ENCODE data around the gene ANAPC13. TPM values are rescaled to one million over a fixed set of nuclear protein-coding genes. Genes with fewer than 3 reads are reported as not detected.

The ANAPC13 gene
- total and polyA plus RNA-seq, 10 of the 15 experiments (the other 5 are each of a cell fraction or from before 2014, with no cell fraction given) = 34.9 to 139 (median 83.0) TPM

GRCh38 chr3:134428401-134428800, 57.4 kb downstream of the ANAPC13 start:
- no peaks in the 10 kb centered on the region; a peak in 1 of 4 replicates for H3K27me3 ChIP-seq (replicated peaks in 1 of 2; ENCODE audit: control insufficient read depth in 2 of 2, insufficient read depth in 2 of 2, low read length in 1 of 2)
- POLR2A ChIA-PET = no interaction called here
- H3K79me2 ChIP-seq (ENCODE audit: control insufficient read depth, insufficient read depth, low read length) = no peaks in the 10 kb centered on the region
- intact Hi-C loops (cut with micrococcal nuclease; ENCODE audit: unreplicated experiment) = no loop called here
- no peaks in the 10 kb centered on the region for H3K4me1 ChIP-seq (ENCODE audit: control insufficient read depth, insufficient read depth, low read length)
- H3K27ac ChIP-seq (ENCODE audit: control insufficient read depth, insufficient read depth) = no peak overlapping the region
- DNase-seq (ENCODE audit: low read depth, low spot score) = no peak
- TF ChIP-seq, protein P1, sequence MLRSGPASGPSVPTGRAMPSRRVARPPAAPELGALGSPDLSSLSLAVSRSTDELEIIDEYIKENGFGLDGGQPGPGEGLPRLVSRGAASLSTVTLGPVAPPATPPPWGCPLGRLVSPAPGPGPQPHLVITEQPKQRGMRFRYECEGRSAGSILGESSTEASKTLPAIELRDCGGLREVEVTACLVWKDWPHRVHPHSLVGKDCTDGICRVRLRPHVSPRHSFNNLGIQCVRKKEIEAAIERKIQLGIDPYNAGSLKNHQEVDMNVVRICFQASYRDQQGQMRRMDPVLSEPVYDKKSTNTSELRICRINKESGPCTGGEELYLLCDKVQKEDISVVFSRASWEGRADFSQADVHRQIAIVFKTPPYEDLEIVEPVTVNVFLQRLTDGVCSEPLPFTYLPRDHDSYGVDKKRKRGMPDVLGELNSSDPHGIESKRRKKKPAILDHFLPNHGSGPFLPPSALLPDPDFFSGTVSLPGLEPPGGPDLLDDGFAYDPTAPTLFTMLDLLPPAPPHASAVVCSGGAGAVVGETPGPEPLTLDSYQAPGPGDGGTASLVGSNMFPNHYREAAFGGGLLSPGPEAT (IDR thresholded peaks at IDR 0.05; ENCODE audit: low read depth) = no peak
- TF ChIP-seq FOXK2 (IDR thresholded peaks at IDR 0.05) (no peak), ZSCAN29 (IDR thresholded peaks at IDR 0.05) (no peak), SPI1 (IDR thresholded peaks at IDR 0.05; ENCODE audit: borderline replicate concordance, insufficient read depth, low read depth, low read length) (no peak), POLR2AphosphoS5 (IDR thresholded peaks at IDR 0.05; ENCODE audit: low read length) (no peak), RFX5 (IDR thresholded peaks at IDR 0.05; ENCODE audit: low read depth, low read length) (no peak), HDAC2 (IDR thresholded peaks at IDR 0.05) (no peak)
- H3K9ac ChIP-seq (ENCODE audit: control insufficient read depth, insufficient read depth, low read length) = no peak overlapping the region
- H3K36me3 ChIP-seq (ENCODE audit: control insufficient read depth in 2 of 2, insufficient read depth in 2 of 2, low read length in 1 of 2) = no peaks in the 10 kb centered on the region
- ATAC-seq = no peak
- H3K9me3 ChIP-seq (replicated peaks; ENCODE audit: control insufficient read depth, insufficient read depth, low read length) = no peaks in the 10 kb centered on the region
- no TSS peak for BruUV-seq (replicated peaks)
- SMC1A ChIA-PET (ENCODE audit: uncharacterized antibody, unreplicated experiment) = no interaction called here
- no peak overlapping the region for H2AFZ ChIP-seq (ENCODE audit: control insufficient read depth, low read depth, low read length)
- in situ Hi-C loops (cut with MboI) = no loop called here
- H3K4me3 ChIP-seq = no peak overlapping the region
- CTCF ChIA-PET = interaction anchor here (0.8 kb wide), 1 partner anchor 45 kb away, joined by 3 read pairs; no protein-coding TSS in a partner anchor
- RAD21 ChIA-PET (ENCODE audit: unreplicated experiment) = no interaction called here
- FAIRE-seq = no peak
- H3K4me2 ChIP-seq (ENCODE audit: control insufficient read depth, insufficient read depth) = no peak overlapping the region
- 19% methylated on average over 4 of the region's 4 CpGs for WGBS (ENCODE audit: insufficient coverage, insufficient replicate concordance, low lambda C conversion rate, missing lambda C conversion rate)
- no peaks in the 10 kb centered on the region for H4K20me1 ChIP-seq (ENCODE audit: control insufficient read depth, insufficient read depth)

Other genes with a start within 250 kb of the ANAPC13 start
- 15.2 and 17.5 TPM in 2 replicates for gene RYK, start 235.1 kb downstream of the ANAPC13 start, total RNA-seq (2014; rRNA removed)
- gene RYK, start 235.1 kb downstream of the ANAPC13 start, total RNA-seq (2014; rRNA removed; fragmentation: Illumina TruSeq; extraction: Trizol) = 16.3 and 17.5 TPM in 2 replicates
- 9.0 and 10.5 TPM in 2 replicates for gene RYK, start 235.1 kb downstream of the ANAPC13 start, total RNA-seq (2021)
- gene RYK, start 235.1 kb downstream of the ANAPC13 start, polyA plus RNA-seq (2011; rRNA removed) = 25.1 and 31.5 TPM in 2 replicates
- 14.7 and 20.3 TPM in 2 replicates for gene RYK, start 235.1 kb downstream of the ANAPC13 start, polyA plus RNA-seq (2014; fragmentation: Illumina TruSeq; extraction: Trizol)
- 1 to 10 TPM; 3.4 to 4.3 TPM for gene RYK, start 235.1 kb downstream of the ANAPC13 start, polyA plus RNA-seq (2014; fragmentation: Nextera tagmentation; extraction: Ambion mirVana)
- gene RYK, start 235.1 kb downstream of the ANAPC13 start, polyA plus RNA-seq (2014; rRNA removed) = 11.6 and 11.7 TPM in 2 replicates
- gene RYK, start 235.1 kb downstream of the ANAPC13 start, polyA plus RNA-seq (2016; fragmentation: Nextera tagmentation; extraction: Ambion mirVana) = 1 to 10 TPM; 2.0 to 4.7 TPM
- not detected in 2 replicates for gene AMOTL2, start 111.5 kb downstream of the ANAPC13 start, total RNA-seq (2014; rRNA removed)
- gene AMOTL2, start 111.5 kb downstream of the ANAPC13 start, total RNA-seq (2014; rRNA removed; fragmentation: Illumina TruSeq; extraction: Trizol) = not detected in 2 replicates
- 0.32 and 0.33 TPM in 2 replicates for gene AMOTL2, start 111.5 kb downstream of the ANAPC13 start, total RNA-seq (2021)
- gene AMOTL2, start 111.5 kb downstream of the ANAPC13 start, polyA plus RNA-seq (2011; rRNA removed) = not detected in 2 replicates
- gene AMOTL2, start 111.5 kb downstream of the ANAPC13 start, polyA plus RNA-seq (2014; fragmentation: Illumina TruSeq; extraction: Trizol) = not detected in 2 replicates
- gene AMOTL2, start 111.5 kb downstream of the ANAPC13 start, polyA plus RNA-seq (2014; fragmentation: Nextera tagmentation; extraction: Ambion mirVana) = not detected
- not detected in 2 replicates for gene AMOTL2, start 111.5 kb downstream of the ANAPC13 start, polyA plus RNA-seq (2014; rRNA removed)
- under 1 TPM in 1 of 2 experiments, not detected in 1; 0.20 TPM for gene AMOTL2, start 111.5 kb downstream of the ANAPC13 start, polyA plus RNA-seq (2016; fragmentation: Nextera tagmentation; extraction: Ambion mirVana)
- 24.1 and 27.7 TPM in 2 replicates for gene CEP63, start 72 bp upstream of the ANAPC13 start, total RNA-seq (2014; rRNA removed)
- gene CEP63, start 72 bp upstream of the ANAPC13 start, total RNA-seq (2014; rRNA removed; fragmentation: Illumina TruSeq; extraction: Trizol) = 36.4 and 36.8 TPM in 2 replicates
- gene CEP63, start 72 bp upstream of the ANAPC13 start, total RNA-seq (2021) = 25.5 and 25.9 TPM in 2 replicates
- gene CEP63, start 72 bp upstream of the ANAPC13 start, polyA plus RNA-seq (2011; rRNA removed) = 15.9 and 29.1 TPM in 2 replicates
- 36.9 and 51.1 TPM in 2 replicates for gene CEP63, start 72 bp upstream of the ANAPC13 start, polyA plus RNA-seq (2014; fragmentation: Illumina TruSeq; extraction: Trizol)
- gene CEP63, start 72 bp upstream of the ANAPC13 start, polyA plus RNA-seq (2014; fragmentation: Nextera tagmentation; extraction: Ambion mirVana) = 10 to 100 TPM; 14.0 to 16.4 TPM
- 25.6 and 27.9 TPM in 2 replicates for gene CEP63, start 72 bp upstream of the ANAPC13 start, polyA plus RNA-seq (2014; rRNA removed)
- 10 to 100 TPM; 33.8 to 36.2 TPM for gene CEP63, start 72 bp upstream of the ANAPC13 start, polyA plus RNA-seq (2016; fragmentation: Nextera tagmentation; extraction: Ambion mirVana)
- not detected in 2 replicates for gene KY, start 165.0 kb upstream of the ANAPC13 start, total RNA-seq (2014; rRNA removed)
- gene KY, start 165.0 kb upstream of the ANAPC13 start, total RNA-seq (2014; rRNA removed; fragmentation: Illumina TruSeq; extraction: Trizol) = not detected in 2 replicates
- gene KY, start 165.0 kb upstream of the ANAPC13 start, total RNA-seq (2021) = not detected in 2 replicates
- 0.04 TPM in 2 replicates for gene KY, start 165.0 kb upstream of the ANAPC13 start, polyA plus RNA-seq (2011; rRNA removed)
- gene KY, start 165.0 kb upstream of the ANAPC13 start, polyA plus RNA-seq (2014; fragmentation: Illumina TruSeq; extraction: Trizol) = not detected in 2 replicates
- not detected for gene KY, start 165.0 kb upstream of the ANAPC13 start, polyA plus RNA-seq (2014; fragmentation: Nextera tagmentation; extraction: Ambion mirVana)
- not detected in 2 replicates for gene KY, start 165.0 kb upstream of the ANAPC13 start, polyA plus RNA-seq (2014; rRNA removed)
- under 1 TPM in 1 of 2 experiments, not detected in 1; 0.11 TPM for gene KY, start 165.0 kb upstream of the ANAPC13 start, polyA plus RNA-seq (2016; fragmentation: Nextera tagmentation; extraction: Ambion mirVana)